ENCODE data around the gene LRRC9. TPM values are rescaled to one million over a fixed set of nuclear protein-coding genes. Genes with fewer than 3 reads are reported as not detected.
"Not testable (repeated sequence)": the region's sequence is repeated elsewhere in the genome, so short reads cannot be mapped to it uniquely, and the experiment has no call there.

The LRRC9 gene
- total RNA-seq, 4 donors from 2014 or later = not detected

DNA sequence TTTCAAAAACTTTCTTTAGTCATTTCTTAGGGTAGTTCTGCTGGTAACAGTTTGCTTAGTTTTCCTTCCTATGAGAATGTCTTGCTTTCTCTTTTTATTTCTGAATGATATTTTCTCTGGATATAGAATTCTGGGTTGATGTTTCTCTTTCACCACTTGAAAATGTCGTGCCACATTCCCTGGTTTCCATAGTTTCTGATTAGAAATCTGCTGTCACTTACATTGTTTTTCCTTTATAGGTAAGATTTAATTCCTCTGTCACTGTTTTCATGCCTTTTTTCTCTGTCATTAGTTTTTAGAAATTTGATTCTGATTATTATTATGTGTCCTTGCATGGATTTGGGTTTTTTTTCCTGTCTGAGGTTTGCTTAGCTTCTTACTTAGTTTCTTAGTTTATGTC, 94.5 kb downstream of the LRRC9 start:
- no peak for ATAC-seq
- H3K9me3 ChIP-seq = peaks cover 0 to 8% (median 0%) of the 10 kb centered on the region in 3 donors
- no peaks in the 10 kb centered on the region for H3K36me3 ChIP-seq
- no peak overlapping the region for H3K4me3 ChIP-seq
- H3K4me1 ChIP-seq = no peaks in the 10 kb centered on the region
- WGBS, 2 donors (ENCODE audit: low coverage in 1 of 2) = 57% methylated on average over 1 of the region's 1 CpG; no CpG with 5 or more reads in 1 of the 2 donors
- H3K27me3 ChIP-seq = no peaks in the 10 kb centered on the region
- no peak for TF ChIP-seq EP300 (IDR thresholded peaks at IDR 0.05)
- TF ChIP-seq, protein P1, sequence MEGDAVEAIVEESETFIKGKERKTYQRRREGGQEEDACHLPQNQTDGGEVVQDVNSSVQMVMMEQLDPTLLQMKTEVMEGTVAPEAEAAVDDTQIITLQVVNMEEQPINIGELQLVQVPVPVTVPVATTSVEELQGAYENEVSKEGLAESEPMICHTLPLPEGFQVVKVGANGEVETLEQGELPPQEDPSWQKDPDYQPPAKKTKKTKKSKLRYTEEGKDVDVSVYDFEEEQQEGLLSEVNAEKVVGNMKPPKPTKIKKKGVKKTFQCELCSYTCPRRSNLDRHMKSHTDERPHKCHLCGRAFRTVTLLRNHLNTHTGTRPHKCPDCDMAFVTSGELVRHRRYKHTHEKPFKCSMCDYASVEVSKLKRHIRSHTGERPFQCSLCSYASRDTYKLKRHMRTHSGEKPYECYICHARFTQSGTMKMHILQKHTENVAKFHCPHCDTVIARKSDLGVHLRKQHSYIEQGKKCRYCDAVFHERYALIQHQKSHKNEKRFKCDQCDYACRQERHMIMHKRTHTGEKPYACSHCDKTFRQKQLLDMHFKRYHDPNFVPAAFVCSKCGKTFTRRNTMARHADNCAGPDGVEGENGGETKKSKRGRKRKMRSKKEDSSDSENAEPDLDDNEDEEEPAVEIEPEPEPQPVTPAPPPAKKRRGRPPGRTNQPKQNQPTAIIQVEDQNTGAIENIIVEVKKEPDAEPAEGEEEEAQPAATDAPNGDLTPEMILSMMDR (IDR thresholded peaks at IDR 0.05) = no peak
- no peak for TF ChIP-seq POLR2AphosphoS5 (IDR thresholded peaks at IDR 0.05)
- TF ChIP-seq POLR2A (IDR thresholded peaks at IDR 0.05) = no peak
- H3K27ac ChIP-seq = no peak overlapping the region

DNA sequence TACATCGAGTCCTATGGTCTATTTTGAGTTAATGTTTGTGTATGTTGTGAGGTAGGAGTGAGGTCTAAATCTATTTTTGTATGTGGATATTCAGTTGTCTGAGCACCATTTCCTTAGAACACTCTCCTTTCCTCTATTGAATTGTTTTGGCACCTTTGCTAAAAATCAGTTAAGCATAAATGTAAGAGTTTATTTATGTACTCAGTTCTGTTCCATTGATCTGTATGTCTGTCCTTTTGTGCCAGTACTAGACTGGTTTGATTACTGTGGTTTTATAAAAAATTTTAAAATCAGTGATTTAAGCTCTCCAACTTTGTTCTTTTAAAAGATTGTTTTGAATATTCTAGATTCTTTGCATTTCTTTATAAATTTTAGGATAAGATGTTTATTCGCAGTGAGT, 101.7 kb downstream of the LRRC9 start:
- TF ChIP-seq POLR2A (IDR thresholded peaks at IDR 0.05) = no peak
- TF ChIP-seq POLR2AphosphoS5 (IDR thresholded peaks at IDR 0.05) = no peak
- TF ChIP-seq EP300 (IDR thresholded peaks at IDR 0.05) = no peak
- TF ChIP-seq, protein P1 (IDR thresholded peaks at IDR 0.05) = no peak
- no peak for ATAC-seq
- H3K27ac ChIP-seq = no peak overlapping the region
- no peaks in the 10 kb centered on the region for H3K4me1 ChIP-seq
- no peak overlapping the region for H3K4me3 ChIP-seq
- WGBS, 2 donors (ENCODE audit: low coverage in 1 of 2) = 54 to 73% methylated on average over 2 of the region's 2 CpGs
- H3K9me3 ChIP-seq = no peaks in the 10 kb centered on the region
- H3K36me3 ChIP-seq = no peaks in the 10 kb centered on the region
- H3K27me3 ChIP-seq = no peaks in the 10 kb centered on the region

DNA sequence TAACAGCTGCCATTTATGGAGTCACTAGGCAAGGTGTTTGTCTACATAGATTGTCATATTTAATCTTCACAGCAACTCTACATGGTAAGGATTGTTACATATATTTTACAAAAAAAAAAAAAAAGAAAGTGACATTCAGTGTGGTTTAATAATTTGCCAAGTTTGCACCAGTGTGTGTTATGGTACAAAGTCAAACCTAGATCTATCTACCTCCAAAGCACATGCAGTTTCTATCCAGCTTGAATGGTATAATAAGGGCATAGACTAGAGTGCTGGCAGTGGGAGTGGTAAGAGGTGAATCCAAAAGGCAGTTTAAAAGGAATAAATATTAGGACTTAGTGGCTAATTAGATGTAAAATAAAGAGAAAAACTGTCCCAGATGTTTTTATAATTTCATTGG, 105.6 kb downstream of the LRRC9 start:
- H3K27me3 ChIP-seq = no peaks in the 10 kb centered on the region
- no peaks in the 10 kb centered on the region for H3K4me1 ChIP-seq
- TF ChIP-seq POLR2A (IDR thresholded peaks at IDR 0.05) (no peak), POLR2AphosphoS5 (IDR thresholded peaks at IDR 0.05) (no peak), EP300 (IDR thresholded peaks at IDR 0.05) (no peak)
- TF ChIP-seq, protein P1 (IDR thresholded peaks at IDR 0.05) = no peak
- H3K9me3 ChIP-seq = no peaks in the 10 kb centered on the region
- no peak overlapping the region for H3K4me3 ChIP-seq
- ATAC-seq = no peak
- H3K27ac ChIP-seq = no peak overlapping the region
- no peaks in the 10 kb centered on the region for H3K36me3 ChIP-seq

DNA sequence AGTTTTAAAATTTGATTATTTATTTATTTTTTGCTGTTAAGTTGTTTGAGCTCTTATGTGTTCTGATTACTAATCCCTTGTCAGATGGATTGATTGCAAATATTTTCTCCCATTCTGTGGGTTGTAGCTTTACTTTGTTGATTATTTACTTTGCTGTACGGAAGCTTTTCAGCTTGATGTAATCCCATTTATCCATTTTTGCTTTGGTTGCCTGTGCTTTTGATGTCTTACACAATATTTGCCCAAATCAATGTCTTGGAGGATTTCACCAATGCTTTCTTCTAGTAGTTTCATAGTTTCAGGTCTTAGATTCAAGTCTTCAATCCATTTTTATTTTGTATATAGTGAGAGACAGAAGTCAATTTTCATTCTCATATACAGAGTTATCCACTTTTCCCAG, 115.2 kb downstream of the LRRC9 start:
- ATAC-seq = no peak
- Histone ChIP-seq H3K27ac (no peak overlapping the region), H3K4me3 (no peak overlapping the region), H3K9me3 (no peaks in the 10 kb centered on the region), H3K4me1 (no peaks in the 10 kb centered on the region), H3K36me3 (no peaks in the 10 kb centered on the region), H3K27me3 (no peaks in the 10 kb centered on the region)
- TF ChIP-seq POLR2A (IDR thresholded peaks at IDR 0.05) (no peak), EP300 (IDR thresholded peaks at IDR 0.05) (no peak), POLR2AphosphoS5 (IDR thresholded peaks at IDR 0.05) (no peak)
- TF ChIP-seq, protein P1 (IDR thresholded peaks at IDR 0.05) = no peak
- 83% methylated on average over 1 of the region's 1 CpG; no CpG with 5 or more reads in 1 of the 2 donors for WGBS, 2 donors (ENCODE audit: low coverage in 1 of 2)

DNA sequence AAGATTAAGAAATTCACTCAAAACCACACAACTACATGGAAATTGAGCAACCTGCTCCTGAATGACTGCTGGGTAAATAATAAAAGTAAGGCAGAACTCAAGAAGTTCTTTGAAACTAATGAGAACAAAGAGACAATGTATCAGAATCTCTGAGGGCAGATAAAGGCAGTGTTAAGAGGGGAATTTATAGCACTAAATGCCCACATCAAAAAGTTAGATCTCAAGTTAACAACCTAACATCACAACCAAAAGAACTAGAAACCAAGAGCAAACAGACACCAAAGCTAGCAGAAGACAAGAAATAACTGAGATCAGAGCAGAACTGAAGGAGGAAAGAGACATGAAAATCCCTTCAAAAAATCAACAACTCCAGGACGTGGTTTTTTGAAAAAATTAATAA, 128.0 kb downstream of the LRRC9 start:
- not testable (repeated sequence) for H3K27ac ChIP-seq, H3K4me1 ChIP-seq, H3K27me3 ChIP-seq, ATAC-seq, H3K4me3 ChIP-seq, H3K36me3 ChIP-seq
- peaks cover 0 to 27% (median 2%) of the 10 kb centered on the region in 3 donors for H3K9me3 ChIP-seq
- WGBS, 2 donors (ENCODE audit: low coverage in 1 of 2) = 54 to 59% methylated on average over 1 of the region's 1 CpG

Data from gastroesophageal sphincter (tissue), 4 donors.